H1 (cell line): ENCODE results near the gene TCERG1L. TPM values are rescaled to one million over a fixed set of nuclear protein-coding genes. Genes with fewer than 3 reads are reported as not detected.

Experiments used
- ATF2 ChIP-seq: IDR thresholded peaks from 2 replicates; pipeline ENCODE4 v1.6.1; 2012; ENCODE audit warnings: low read length, inconsistent platforms
- CHD2 ChIP-seq: IDR thresholded peaks from 2 replicates; pipeline ENCODE4 v1.6.1; 2012; ENCODE audit warnings: low read length, improper control_type of control experiment
- CREB1 ChIP-seq: IDR thresholded peaks from 2 replicates; pipeline ENCODE4 v1.6.1; 2012; ENCODE audit warnings: inconsistent platforms
- GTF2F1 ChIP-seq: IDR thresholded peaks from 2 replicates; pipeline ENCODE4 v1.6.1; 2012; ENCODE audit warnings: low read depth, low read length, improper control_type of control experiment, borderline replicate concordance
- KDM1A ChIP-seq: fragments of 200-600, 300-600 bp; sonication (generic); IDR thresholded peaks from 2 replicates; pipeline ENCODE4 v1.7.1; 2016; ENCODE audit warnings: mild to moderate bottlenecking, low read length, borderline replicate concordance
- NRF1 ChIP-seq: IDR thresholded peaks from 2 replicates; pipeline ENCODE4 v1.6.1; 2011; ENCODE audit warnings: mild to moderate bottlenecking, low read depth, low read length, improper control_type of control experiment
- POLR2AphosphoS5 ChIP-seq: IDR thresholded peaks from 2 replicates; pipeline ENCODE4 v1.6.1; 2011; ENCODE audit warnings: low read depth, low read length
- SP1 ChIP-seq: IDR thresholded peaks from 2 replicates; pipeline ENCODE4 v1.6.1; 2011; ENCODE audit warnings: low read depth, low read length
- SUZ12 ChIP-seq: fragments of 200-600 bp; sonication (generic); IDR thresholded peaks from 2 replicates; pipeline ENCODE4 v1.6.1; 2012; ENCODE audit warnings: mild to moderate bottlenecking, inconsistent platforms, low read length, moderate library complexity, mixed read lengths
- polyA plus RNA-seq, 7 experiments: library from polyadenylated mRNA; depleted of rRNA in 3 of 7; stranded (reverse) in 5 of 7; unstranded in 2 of 7; fragments of >200 nt in 5 of 7; fragments of 200-250 nt in 2 of 7; gene quantifications; 1 replicate in 5 of 7; 2 replicates in 1 of 7; 4 replicates in 1 of 7; pipeline versions ENCODE4 v1.2.1 to v1.2.3, GENCODE V29; 2011 to 2013; ENCODE audit warnings: missing spikeins in 2 of 7, mixed read lengths in 2 of 7
- total RNA-seq: library from RNA; stranded (reverse); fragmentation: NEBNext Ultra II Directional; extraction: Animal tissue kit (Norgen Biotek cat#: 25700); gene quantifications from 2 replicates; pipeline ENCODE4 v1.2.1, GENCODE V29; 2021
- TF ChIP-seq, protein P1 (sequence below), 3 experiments: IDR thresholded peaks; 1 replicate in 2 of 3; 2 replicates in 1 of 3; pipeline versions ENCODE4 v1.5.1 to v1.6.1; 2011; ENCODE audit warnings: low read length in 3 of 3, mild to moderate bottlenecking in 3 of 3, inconsistent platforms in 2 of 3, low read depth in 1 of 3, moderate library complexity in 1 of 3; ENCODE audit not compliant: insufficient read depth in 1 of 3; ENCODE audit errors: control extremely low read depth in 1 of 3

TCERG1L gene
- total and polyA plus RNA-seq, 2 of the 8 experiments (the other 6 are each of a cell fraction or from before 2014, with no cell fraction given) = 3.9 to 6.9 TPM

DNA sequence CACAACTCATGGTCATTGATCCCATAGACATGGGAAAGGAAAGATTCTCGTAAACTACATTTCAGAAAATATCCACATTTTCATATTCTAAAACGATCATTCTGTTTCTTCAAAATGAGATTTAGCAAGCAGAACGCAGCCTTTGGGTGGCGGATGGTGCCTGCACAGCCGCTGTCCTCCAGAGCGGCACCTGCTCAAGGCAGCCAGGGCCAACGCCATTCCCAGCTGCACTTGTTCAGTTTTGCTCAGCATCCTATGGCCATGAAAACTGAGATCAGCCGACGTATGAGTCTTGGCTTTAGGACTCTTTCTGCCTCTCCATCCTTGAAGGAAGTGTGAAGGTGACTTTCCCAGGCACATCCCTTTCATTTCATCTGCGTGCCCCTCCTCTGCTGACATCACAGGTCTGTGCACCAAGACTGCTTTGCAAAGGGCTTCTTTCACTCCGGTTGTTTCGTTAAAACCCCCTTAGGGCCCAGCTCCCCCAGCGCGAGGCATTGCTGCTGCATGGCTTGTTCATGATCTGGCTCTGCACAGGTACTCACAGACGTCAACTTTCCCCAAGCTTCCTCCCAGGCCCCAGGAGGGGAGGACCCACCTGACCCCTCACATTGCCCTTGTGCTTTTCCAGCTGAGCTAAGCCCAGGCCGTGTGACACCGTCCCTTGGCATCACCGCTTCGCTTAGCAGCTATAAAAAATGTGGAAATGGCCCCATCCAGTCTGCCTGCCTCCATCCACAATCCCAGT lies 37.2 kb downstream of the TCERG1L start (continued):
- TF ChIP-seq SUZ12 (no peak), GTF2F1 (no peak), NRF1 (no peak), CREB1 (no peak), ATF2 (no peak), POLR2AphosphoS5 (no peak), CHD2 (no peak), SP1 (no peak), KDM1A (no peak)
- TF ChIP-seq, protein P1, sequence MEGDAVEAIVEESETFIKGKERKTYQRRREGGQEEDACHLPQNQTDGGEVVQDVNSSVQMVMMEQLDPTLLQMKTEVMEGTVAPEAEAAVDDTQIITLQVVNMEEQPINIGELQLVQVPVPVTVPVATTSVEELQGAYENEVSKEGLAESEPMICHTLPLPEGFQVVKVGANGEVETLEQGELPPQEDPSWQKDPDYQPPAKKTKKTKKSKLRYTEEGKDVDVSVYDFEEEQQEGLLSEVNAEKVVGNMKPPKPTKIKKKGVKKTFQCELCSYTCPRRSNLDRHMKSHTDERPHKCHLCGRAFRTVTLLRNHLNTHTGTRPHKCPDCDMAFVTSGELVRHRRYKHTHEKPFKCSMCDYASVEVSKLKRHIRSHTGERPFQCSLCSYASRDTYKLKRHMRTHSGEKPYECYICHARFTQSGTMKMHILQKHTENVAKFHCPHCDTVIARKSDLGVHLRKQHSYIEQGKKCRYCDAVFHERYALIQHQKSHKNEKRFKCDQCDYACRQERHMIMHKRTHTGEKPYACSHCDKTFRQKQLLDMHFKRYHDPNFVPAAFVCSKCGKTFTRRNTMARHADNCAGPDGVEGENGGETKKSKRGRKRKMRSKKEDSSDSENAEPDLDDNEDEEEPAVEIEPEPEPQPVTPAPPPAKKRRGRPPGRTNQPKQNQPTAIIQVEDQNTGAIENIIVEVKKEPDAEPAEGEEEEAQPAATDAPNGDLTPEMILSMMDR (IDR thresholded peaks at IDR 0.05; ENCODE audit: control extremely low read depth in 1 of 3, insufficient read depth in 1 of 3, low read depth in 1 of 3, low read length in 3 of 3) = no peak
